M059J (cell line): Measurements from ENCODE around the gene POP5. TPM values are rescaled to one million over a fixed set of nuclear protein-coding genes. Genes with fewer than 3 reads are reported as not detected.

ENCODE experiments used
- DNase-seq: peaks from one replicate; pipeline ENCODE4 v3.0.0-alpha.2; 2012; ENCODE audit warnings: low read depth
- total RNA-seq: library from RNA; depleted of rRNA; stranded (reverse); fragments of >200 nt; shearing (Covaris generic); gene quantifications from 2 replicates; pipeline ENCODE4 v1.2.3, GENCODE V29; 2014

Gene POP5
- total RNA-seq, 1 experiment from 2014 or later = 83.0 TPM

DNA sequence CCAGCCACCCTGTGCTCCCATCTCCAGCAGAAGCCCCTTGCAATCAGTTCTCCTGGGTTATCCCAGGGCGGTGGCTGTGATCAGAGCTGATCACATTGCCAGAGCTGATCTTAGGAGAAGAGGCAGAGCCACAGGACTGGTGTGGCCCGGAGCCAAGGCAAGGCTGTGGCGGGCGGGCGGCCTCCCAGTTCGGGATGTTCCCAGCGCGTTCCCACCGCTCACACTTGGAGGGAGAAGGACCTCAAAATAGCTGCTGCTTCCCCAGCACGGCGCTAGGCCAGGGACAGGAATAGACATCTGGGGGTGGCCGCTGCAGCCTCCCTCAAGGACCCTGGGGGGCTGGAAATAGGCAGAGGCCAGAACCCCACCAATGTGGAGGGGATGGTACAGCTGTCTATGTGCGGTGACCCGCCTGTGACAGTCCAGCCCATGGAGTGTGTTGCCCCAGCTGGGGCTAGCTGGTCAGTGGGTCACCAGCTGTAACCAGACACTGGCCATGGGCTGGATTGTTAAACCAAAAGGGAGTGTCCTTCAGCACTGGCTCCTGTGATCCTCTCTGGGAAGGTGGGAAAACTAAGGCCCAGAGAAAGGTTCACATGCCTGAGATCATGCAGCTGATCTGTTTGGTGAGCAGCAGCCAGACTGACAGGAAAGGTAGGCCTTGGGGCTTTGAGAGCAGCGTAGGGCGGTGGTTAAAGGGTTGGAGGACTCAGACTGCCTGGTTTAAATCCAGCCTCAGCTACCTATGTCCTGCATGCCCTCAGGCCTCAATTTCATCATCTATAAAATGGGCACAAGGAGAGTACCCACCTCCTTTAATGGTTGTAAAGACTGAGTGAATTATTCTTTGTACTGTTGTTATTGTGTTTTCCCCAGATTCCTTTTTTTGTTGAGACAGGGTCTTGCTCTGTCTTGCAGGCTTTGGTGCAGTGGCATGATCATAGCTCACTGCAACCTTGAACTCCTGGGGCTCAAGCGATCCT, 8.0 kb upstream of the POP5 start:
- DNase-seq = no peak

DNA sequence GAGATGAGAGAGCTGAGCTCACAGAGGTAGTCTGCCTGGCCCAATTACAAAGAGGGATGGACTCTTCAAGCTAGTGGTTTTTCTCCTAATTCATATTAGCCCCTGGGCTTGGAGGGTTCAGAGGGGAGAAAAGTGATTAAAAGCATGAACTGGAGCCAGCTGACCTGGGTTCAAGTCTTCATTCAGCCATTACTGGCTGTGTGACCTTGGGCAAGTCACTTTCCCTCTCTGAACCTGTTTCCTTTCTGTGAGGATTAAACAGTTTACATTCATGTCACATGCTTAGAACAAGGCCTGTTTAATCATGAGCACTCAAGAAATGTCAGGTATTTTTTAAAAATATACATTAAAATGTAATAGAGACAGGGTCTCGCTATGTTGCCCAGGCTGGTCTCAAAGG, 7.2 kb upstream of the POP5 start:
- no peak for DNase-seq

DNA sequence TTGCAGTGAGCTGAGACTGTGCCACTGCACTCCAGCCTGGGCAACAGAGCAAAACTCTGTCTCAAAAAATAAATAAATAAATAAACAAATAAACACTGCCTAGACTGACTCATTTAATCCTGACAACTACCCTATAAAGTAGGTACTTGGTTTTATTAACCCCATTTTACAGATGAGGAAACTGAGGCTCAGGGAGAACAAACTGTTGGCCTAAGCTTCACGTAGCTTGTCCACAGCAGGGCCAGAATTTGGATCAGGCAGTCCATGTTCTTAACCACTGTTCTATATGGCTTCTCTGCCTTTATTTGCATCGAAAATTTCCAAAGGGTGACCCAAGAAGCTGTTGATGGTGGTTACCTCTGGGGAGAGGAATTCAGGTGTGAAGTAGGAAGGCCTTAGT, 5.7 kb upstream of the POP5 start:
- DNase-seq = no peak

DNA sequence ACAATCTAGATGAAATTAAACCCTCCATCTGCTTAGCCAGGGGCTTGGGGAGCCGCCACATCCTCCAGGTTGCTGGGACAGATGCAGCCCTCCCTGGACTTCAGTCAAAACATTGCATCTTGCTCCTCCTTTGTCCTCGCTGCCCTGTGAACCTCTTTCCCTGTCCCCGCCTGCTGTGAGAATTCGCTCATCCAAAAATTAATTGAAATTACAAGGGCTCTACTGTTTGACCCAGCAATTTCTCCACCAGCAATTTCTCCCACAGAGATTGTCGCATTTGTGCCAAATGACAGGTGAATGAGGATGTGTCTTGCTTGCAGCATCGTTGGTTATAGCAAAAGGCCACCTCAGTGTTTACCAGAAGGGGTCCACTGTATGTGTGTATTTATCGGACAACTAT, 5.0 kb upstream of the POP5 start:
- no peak for DNase-seq

DNA sequence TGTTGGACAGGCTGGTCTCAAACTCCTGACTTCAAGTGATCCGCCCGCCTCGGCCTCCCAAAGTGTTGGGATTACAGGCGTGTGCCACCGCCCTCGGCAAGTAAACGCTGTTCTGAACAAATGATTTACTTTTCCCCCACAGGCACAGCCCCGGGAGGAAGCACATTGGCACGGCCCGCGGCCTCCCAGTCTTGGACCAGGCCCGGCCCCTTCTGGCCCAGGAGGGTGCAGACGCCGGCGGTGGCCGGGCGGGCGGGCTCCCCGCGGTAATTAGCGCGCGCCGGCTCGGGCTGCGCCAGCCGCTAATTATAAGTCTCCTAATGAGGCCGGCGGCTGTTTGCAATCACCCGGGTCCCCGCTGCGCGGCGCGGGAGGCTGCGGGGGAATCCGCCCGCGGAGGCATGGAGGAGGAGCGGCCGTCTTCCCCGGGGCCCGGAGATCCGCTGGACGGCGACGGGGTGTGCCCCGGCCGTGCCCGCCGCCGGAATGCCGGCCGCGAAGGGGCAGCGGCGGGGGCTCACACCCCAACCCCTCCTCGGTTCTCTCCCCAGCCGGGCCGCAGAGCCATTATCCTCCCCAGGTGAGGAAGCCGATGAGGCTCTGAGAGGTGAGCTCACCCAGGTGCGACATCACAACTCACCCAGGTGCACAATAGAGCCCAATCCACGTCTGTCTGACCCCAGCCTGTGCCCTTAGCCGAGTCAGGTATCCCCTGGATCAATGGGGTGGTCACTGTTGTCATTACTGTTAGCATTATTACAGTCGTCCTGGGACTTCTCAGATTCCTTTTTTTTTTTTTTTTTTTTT, 3.3 kb upstream of the POP5 start:
- DNase-seq = peak; percentile 32

DNA sequence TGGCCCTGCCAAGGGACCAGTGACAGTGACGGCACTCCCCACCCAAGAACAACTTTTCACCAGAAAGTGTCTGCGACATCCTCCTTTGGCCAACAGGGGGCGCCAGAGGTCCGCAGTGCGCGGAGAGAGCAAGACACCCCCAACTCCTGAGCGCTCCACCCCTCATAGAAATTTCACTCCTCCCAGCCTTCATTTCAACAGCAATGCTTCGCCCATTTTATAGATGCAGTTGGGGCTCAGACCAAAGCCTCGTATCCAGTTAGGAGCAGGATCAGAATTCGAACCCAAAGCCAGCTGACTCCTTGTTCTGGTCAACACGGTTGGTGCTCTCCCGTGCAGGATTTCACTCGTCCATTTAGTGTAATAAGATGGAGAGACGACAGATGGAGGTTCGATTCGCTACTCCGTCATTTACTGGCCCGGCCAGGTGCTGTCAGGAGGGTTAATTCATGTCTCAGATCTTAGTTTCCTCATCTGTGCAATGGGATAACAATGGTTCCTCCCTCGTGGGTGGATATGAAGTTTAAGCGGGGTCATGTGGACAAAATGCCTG, 2.4 kb upstream of the POP5 start:
- DNase-seq = peak; percentile 63

DNA sequence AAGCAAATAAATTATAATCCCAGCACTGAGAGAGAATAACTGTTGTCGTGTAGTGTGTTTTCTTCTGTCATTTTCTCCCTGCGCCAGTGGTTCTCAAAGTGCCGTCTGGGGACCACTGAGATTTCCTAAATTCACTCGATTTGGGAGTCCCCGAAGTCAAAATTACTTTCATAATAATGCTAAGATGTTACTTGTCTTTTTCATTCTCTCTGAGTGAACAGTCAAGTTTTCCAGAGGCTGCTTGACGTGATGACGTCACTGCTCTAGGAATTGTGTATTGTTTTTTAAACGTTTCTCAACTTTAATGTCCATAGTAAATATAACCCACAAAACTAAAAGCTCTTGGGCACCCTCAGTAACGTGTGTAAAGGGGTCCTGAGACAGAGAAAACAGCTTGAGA, 796 bp upstream of the POP5 start:
- peak; percentile 35 for DNase-seq

DNA sequence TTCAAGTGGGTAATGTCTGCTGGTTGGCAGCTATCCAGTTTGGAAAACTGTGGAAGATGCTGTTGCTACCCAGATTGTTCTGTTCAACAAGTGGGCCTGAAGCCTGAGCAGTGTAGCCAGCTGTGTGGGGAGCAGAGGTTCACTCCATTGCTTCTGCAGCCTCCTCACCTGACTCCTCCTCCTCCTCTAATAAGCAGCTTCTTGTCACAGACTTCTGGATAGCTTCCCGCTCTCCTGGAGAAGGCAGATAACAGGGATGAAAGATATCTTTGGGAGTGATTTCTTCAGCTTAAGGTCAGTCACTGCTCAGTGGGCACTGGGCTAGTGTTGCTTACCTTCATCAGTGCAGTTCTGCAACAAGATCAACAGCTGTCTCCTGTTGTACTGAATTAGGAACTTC, 2.0 kb downstream of the POP5 start:
- DNase-seq = no peak

DNA sequence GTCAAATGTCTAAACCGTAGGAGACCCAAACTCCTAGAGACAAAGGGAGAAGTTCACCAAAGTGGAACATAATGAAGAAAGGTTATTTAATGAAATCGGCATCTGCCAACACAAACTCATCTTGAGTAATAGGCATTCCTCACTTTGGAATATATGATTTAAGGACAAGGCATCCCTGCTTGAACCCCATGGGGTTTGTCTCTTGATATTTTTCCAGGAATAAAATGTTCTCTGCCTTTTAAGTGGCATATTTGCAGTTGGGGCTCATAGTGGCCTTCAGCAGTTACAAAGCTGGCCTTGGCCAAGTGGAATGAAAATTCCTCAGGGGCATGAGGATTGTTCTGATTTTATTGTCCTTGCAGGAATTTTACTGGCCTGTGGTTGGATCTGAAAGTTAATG, 7.1 kb downstream of the POP5 start:
- DNase-seq = no peak

DNA sequence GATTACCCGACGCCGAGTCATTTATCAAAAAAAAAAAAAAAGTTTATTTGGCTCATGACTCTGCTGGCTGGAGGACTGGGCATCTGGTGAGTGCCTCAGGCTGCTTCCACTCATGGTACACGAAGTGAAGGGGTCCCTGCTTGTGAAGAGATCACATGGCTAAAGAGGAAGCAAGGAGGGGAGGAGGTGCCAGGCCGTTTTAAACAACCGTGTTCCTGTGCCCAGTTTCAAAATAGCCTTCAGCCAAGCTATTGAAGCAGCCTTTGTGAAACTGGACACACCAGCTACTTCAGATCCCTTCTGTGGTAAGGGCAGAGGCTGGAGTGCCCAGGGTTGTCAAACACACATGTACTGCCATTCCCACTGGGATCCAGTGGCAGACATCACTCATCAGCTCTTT, 7.6 kb downstream of the POP5 start:
- no peak for DNase-seq

DNA sequence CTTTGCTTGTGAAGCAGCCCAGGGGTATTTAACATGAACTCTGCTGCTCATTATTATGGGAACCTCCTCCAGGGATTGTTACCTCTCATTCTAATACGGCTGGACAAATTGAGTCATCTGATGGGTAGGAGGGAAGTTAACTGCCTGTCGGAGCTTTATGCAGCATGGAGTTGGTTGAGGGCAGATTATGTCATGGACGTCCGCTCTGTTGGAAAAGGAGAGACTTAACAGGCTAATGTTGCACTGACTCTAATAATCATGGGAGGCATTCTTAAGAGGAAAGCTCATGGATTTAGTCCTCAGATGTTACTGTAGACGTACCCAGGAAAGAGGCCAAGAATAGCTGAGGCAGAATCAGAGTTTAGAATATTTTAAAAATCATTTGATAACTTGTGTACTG, 9.9 kb downstream of the POP5 start:
- no peak for DNase-seq

DNA sequence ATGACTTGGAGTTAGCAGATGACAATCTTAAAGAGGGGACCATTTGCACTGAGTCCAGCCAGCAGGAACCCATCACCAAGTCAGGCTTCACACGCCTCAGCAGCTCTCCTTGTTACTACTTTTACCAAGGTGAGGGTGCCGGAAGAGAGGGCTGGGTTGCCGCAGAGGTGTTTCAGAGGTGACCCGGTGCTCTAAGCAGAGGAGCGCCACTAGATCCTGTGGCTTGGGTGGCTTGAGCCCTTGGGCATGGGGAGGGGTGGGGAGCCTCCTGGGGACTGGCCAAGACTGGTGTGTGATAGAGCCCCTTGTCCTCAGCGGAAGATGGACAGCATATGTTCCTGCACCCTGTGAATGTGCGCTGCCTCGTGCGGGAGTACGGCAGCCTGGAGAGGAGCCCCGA, 17.7 kb downstream of the POP5 start:
- DNase-seq = no peak

DNA sequence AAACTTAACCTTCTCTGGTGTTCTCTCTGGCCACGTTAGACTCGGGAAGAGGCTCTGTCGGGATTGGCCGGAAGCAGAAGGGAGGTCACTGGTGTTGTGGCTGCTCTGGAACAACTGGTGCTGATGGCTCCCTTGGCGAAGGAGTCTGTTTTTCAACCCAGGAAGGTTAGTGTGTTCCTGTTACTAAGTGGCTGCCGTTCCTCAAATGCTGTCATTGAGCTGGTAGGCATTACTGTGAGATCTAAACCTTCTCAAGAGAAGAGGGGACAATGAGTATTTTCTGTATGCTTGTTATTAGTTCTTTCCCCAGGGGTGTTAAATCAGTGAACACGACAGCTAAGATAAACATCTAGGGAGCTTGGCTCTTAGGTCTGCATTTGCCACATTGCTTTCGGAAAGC, 18.3 kb downstream of the POP5 start:
- DNase-seq = no peak

DNA sequence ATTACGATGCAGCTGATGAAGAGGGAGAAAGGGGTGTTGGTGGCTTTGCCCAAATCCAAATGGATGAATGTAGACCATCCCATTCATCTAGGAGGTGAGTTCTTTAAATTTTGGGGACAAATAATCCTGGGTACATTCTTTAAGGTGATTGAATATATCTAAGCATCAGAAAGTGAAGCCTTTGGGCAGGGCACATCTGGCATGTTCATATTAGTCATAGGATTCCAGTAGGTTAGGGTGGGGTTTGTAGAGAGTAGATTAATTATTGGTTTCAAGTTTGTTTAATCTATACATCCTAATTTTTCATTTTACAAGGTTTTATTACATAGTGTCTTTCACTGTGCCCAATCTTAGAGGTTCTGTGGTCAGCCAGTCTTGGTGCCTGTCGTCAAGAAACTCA, 23.6 kb downstream of the POP5 start:
- DNase-seq = no peak

DNA sequence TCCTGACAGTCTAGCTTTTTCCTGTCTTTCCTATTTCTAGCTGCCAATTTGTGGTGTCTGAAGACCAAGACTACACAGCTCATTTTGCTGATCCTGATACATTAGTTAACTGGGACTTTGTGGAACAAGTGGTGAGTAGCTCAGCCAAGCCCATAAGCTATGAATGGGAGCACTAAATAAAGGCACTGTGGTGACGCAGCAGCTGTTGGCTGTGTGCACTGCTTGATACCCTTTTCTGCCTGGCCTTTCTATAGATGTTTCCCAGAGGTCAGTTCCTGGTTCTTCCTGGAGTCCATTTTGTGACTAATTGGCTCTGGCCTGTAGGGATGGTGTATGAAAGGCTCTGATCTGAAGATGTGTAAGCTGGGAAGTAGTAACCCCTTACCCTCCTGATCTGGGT, 26.5 kb downstream of the POP5 start:
- DNase-seq = no peak

DNA sequence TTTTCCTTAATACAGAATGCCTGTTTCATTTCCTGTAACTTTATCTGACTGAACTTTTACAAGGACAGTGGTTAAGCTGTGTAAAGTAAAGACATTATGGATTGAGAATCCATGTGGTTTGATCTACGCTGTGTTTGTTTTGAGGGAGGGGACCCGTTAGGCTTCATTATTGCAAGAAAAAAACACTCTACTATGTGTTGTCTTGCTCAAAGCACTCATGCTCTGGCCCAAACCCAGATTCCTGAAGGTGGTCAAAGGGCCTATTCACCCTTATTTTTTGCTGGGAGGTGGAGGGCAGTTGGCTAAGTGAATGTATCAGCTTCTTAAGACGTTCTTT, 35.2 kb downstream of the POP5 start:
- no peak for DNase-seq

DNA sequence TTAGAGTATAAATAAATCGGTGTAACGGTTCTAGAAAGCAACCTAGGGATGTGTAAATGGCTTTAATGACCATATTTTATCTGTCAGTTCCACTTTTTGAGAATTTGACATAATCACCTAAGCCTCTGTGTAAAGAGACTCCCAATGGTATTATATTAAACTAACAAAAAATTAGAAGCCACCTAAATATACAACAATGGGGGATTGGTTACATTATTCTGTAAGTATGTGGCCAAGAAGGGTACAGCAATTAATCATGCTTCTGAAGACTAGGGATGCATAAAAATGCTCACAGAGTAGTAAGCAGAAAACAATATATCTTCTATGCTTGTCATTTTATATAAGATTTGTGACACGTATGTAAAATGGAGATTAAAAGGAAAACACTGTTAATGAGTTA, 36.5 kb downstream of the POP5 start:
- DNase-seq = no peak

DNA sequence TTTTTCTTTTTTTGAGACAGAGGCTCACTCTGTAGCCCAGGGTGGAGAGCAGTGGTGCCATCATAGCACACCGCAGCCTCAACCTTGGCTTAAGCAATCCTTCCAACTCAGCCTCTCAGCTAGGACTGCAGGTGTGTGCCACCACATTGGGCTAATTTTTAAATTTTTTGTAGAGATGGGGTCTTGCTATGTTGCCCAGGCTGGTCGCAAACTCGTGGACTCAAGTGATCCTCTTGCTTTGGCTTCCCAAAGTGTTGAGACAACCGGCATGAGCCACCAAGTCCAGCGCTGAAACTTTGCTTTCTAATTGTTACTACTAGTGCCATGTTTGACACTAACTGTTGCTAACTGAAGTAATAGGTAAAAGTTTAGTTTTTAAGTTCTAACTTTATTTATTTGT, 39.0 kb downstream of the POP5 start:
- no peak for DNase-seq

DNA sequence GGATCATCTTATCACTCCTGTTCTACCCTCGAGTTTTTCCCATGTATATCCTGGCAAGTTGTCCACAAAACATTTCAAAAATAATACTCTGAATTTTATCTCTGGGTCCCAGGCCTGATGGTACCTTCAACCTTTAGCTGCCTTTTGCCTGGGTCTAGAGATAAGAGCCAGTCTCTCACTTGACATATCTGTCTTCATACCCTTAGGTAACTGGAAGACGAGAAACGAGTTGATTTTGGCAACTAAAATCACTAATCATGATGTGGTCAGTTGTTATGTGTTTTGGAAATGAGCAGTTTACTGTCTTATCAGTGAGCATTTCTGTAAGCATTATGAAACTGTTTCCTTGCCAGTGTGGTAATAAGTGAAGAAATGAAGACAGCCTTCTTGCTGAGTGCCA, 40.8 kb downstream of the POP5 start:
- no peak for DNase-seq

DNA sequence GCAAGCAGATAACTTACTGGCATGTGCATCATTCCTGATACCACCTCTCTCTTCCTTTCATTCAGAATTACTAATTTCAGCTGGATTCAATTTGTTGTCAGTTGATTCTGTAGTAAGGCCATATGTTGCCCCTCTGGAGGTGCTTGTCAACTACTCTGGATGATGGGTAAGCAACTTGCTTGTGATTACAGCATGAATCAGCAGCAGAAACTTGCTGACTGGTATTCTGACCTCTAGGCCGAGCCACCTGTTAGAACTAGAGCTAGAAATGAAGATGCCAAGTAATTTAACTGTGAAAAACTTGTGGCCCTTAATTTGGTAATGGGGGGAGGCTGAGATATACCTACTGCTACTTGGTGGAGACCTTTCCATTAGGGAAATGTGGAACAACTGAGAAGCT, 41.9 kb downstream of the POP5 start:
- peak; percentile 56 for DNase-seq

DNA sequence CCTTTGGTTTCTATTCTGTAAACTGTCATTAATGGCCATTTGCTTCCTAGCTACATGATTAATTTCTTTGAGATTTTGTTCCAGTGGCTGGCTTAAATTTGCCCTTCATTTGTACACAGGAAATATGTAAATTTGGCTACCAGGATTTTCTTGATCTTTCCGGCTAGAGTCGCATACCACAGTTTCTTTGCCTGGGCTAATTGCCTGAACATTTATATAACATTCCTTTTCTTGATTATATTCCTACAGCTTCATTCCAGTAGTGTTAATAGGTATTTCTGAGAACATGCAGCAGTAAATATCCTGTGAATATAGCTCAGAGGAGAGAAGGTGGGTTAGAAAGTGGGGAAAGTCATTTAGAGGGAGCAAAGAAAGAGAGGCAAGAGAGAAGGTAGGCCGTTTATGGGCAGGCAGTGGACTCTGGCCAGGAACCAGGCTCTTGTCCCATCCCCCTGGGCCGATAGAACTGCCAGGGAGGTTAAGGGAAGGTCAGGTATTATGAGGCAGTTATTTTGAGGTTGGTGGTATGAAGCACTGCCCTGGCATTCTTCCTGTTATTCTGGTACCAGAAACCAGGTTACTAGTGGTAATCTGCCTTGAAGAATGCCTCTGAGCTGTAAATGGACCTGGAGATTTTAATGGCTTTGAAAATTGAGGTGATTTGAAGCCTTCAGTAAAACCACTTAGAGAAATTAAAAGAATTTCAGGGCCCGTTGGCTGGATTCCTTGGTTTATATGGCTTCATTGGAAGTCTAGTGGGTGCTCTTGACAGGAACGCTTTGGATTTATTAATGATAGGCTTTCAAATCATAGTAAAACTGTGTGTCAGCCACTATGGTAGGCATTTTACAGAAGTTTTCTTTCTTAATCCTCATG, 42.7 kb downstream of the POP5 start:
- peak; percentile 96 for DNase-seq

DNA sequence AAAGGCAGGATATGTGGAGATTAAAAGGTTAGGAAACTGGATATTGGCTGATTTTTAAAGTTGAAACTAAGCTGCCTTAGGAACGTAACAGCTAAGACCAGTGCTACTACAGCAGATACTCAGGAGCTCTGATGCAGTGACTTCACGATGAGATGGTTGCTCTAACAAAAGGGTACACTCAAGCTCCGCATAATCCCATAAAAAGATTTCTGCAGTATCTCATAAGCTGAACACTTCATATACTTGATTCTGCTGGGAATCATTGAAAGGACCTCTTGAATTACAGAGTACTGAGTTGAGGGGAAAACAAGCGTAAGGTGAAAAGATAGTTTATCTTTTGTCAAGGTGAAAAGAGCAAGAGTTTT, 43.4 kb downstream of the POP5 start:
- DNase-seq = peak; percentile 19
